ENCODE measurements around the gene INPP5D. TPM values are rescaled to one million over a fixed set of nuclear protein-coding genes. Genes with fewer than 3 reads are reported as not detected.

INPP5D gene
- total RNA-seq, 1 experiment from 2014 or later: 0.74 TPM

GRCh38 chr2:233020454-233020853, 39.7 kb upstream of the INPP5D start:
- Histone ChIP-seq H3K4me1 (replicated peaks; ENCODE audit: insufficient read depth) (peaks cover 23% of the 10 kb centered on the region), H3K27me3 (ENCODE audit: insufficient read depth, low read depth) (no peaks in the 10 kb centered on the region), H3K36me3 (ENCODE audit: low read depth) (no peaks in the 10 kb centered on the region), H3F3A (ENCODE audit: insufficient read depth, low read depth) (peaks cover 17% of the 10 kb centered on the region), H3K27ac (no peak overlapping the region), H3K9me3 (ENCODE audit: insufficient read depth, low read depth) (peaks cover 2% of the 10 kb centered on the region; the same call in 1 of the 2 replicates), H3K4me2 (no peak overlapping the region), H3K4me3 (no peak overlapping the region), H2AFZ (no peak overlapping the region), H4K20me1 (ENCODE audit: insufficient read depth) (no peaks in the 10 kb centered on the region), H3K79me2 (ENCODE audit: low read depth) (no peaks in the 10 kb centered on the region), H3K9me2 (ENCODE audit: insufficient read depth) (no peaks in the 10 kb centered on the region)
- ChIA-PET POLR2A (ENCODE audit: unreplicated experiment) (interaction anchor here (0.7 kb wide), 1 partner anchor 718 kb away, joined by 7 read pairs; no protein-coding TSS in a partner anchor), CTCF (no interaction called here)
- no peak for DNase-seq
- TF ChIP-seq EZH2 (IDR thresholded peaks at IDR 0.05; ENCODE audit: low read depth): no peak
- no peak for TF ChIP-seq CTCF (conservative IDR thresholded peaks at IDR 0.05)
- intact Hi-C loops (cut with micrococcal nuclease; ENCODE audit: unreplicated experiment): no loop called here
- BruUV-seq (replicated peaks): no TSS peak

- no peak overlapping the region for H3K4me2 ChIP-seq
- CTCF ChIA-PET: interaction anchor here (0.6 kb wide), 1 partner anchor 137 kb away, joined by 6 read pairs; no protein-coding TSS in a partner anchor
- H3K4me3 ChIP-seq: no peak overlapping the region
- no peaks in the 10 kb centered on the region for H3K27me3 ChIP-seq (ENCODE audit: insufficient read depth, low read depth)
- peaks cover 30% of the 10 kb centered on the region for H3F3A ChIP-seq (ENCODE audit: insufficient read depth, low read depth)
- 0 out of 2 replicates have a peak overlapping the region, but pooled peaks have one; percentile 16 for H3K27ac ChIP-seq
- DNase-seq: peak in 1 of 2 experiments; percentile 24
- peaks cover 36% of the 10 kb centered on the region for H3K4me1 ChIP-seq (replicated peaks; ENCODE audit: insufficient read depth)
- H2AFZ ChIP-seq: no peak overlapping the region
- no peaks in the 10 kb centered on the region for H4K20me1 ChIP-seq (ENCODE audit: insufficient read depth)
- peaks cover 2% of the 10 kb centered on the region; the same call in 1 of the 2 replicates for H3K9me3 ChIP-seq (ENCODE audit: insufficient read depth, low read depth)
- POLR2A ChIA-PET (ENCODE audit: unreplicated experiment): no interaction called here
- H3K79me2 ChIP-seq (ENCODE audit: low read depth): no peaks in the 10 kb centered on the region
- H3K9me2 ChIP-seq (ENCODE audit: insufficient read depth): no peaks in the 10 kb centered on the region
- TF ChIP-seq EZH2 (IDR thresholded peaks at IDR 0.05; ENCODE audit: low read depth) (no peak), CTCF (conservative IDR thresholded peaks at IDR 0.05) (no peak)
- intact Hi-C loops (cut with micrococcal nuclease; ENCODE audit: unreplicated experiment): loop anchor here (1.0 kb wide), 3 partner anchors 28 to 165 kb away; no protein-coding TSS in a partner anchor
- no peaks in the 10 kb centered on the region for H3K36me3 ChIP-seq (ENCODE audit: low read depth)
- BruUV-seq (replicated peaks): no TSS peak
Measured at GRCh38 chr2:233021771-233022170, 38.4 kb upstream of the INPP5D start.

GRCh38 chr2:233022561-233022960, 37.6 kb upstream of the INPP5D start:
- BruUV-seq (replicated peaks): no TSS peak
- intact Hi-C loops (cut with micrococcal nuclease; ENCODE audit: unreplicated experiment): loop anchor here (1.0 kb wide), 3 partner anchors 27 to 166 kb away; no protein-coding TSS in a partner anchor
- Histone ChIP-seq H3K79me2 (ENCODE audit: low read depth) (no peaks in the 10 kb centered on the region), H3K36me3 (ENCODE audit: low read depth) (no peaks in the 10 kb centered on the region), H3K27ac (peak overlapping the region; percentile 16), H3K4me2 (peak overlapping the region; percentile 10; the same call in 1 of the 2 replicates), H3K4me1 (replicated peaks; ENCODE audit: insufficient read depth) (peaks cover 44% of the 10 kb centered on the region), H2AFZ (no peak overlapping the region), H3F3A (ENCODE audit: insufficient read depth, low read depth) (peaks cover 38% of the 10 kb centered on the region), H3K9me3 (ENCODE audit: insufficient read depth, low read depth) (peaks cover 2% of the 10 kb centered on the region; the same call in 1 of the 2 replicates), H3K9me2 (ENCODE audit: insufficient read depth) (no peaks in the 10 kb centered on the region), H4K20me1 (ENCODE audit: insufficient read depth) (no peaks in the 10 kb centered on the region), H3K4me3 (no peak overlapping the region), H3K27me3 (ENCODE audit: insufficient read depth, low read depth) (no peaks in the 10 kb centered on the region)
- peak; percentile 87 for DNase-seq
- TF ChIP-seq CTCF (conservative IDR thresholded peaks at IDR 0.05) (no peak), EZH2 (IDR thresholded peaks at IDR 0.05; ENCODE audit: low read depth) (no peak)
- CTCF ChIA-PET: interaction anchor here (0.5 kb wide), 1 partner anchor 144 kb away, joined by 4 read pairs; no protein-coding TSS in a partner anchor
- POLR2A ChIA-PET (ENCODE audit: unreplicated experiment): no interaction called here

All from PC-9 (cell line).